NB4 (cell line): ENCODE data around the gene ALG5.

Experiments used
- DNase-seq: peaks from one replicate; pipeline ENCODE4 v3.0.0; 2010; ENCODE audit warnings: low read depth
- H3K4me3 ChIP-seq: one replicate; pipeline ENCODE4 v1.5.1; 2011; ENCODE audit warnings: mild to moderate bottlenecking, low read depth, low read length, moderate library complexity
- CTCF ChIP-seq: IDR thresholded peaks from one replicate; pipeline ENCODE4 v1.5.1; 2012; ENCODE audit warnings: low read depth, low read length
- MAX ChIP-seq: IDR thresholded peaks from 2 replicates; pipeline ENCODE4 v1.6.1; 2011; ENCODE audit warnings: low read depth, low read length
- MYC ChIP-seq: IDR thresholded peaks from 2 replicates; pipeline ENCODE4 v1.6.1; 2011; ENCODE audit warnings: low read depth, low read length
- POLR2A ChIP-seq: IDR thresholded peaks from 2 replicates; pipeline ENCODE4 v1.6.1; 2011; ENCODE audit warnings: mild to moderate bottlenecking; ENCODE audit not compliant: insufficient read length; ENCODE audit errors: extremely low read depth

ALG5 gene

GRCh38 chr13:36903925-36904595 is 95.1 kb downstream of the ALG5 start:
- no peak for DNase-seq
- TF ChIP-seq CTCF: no peak
- no peak for TF ChIP-seq MAX
- TF ChIP-seq MYC: no peak
- TF ChIP-seq POLR2A: no peak
- H3K4me3 ChIP-seq: no peak overlapping the region
